Neural progenitor cell (in vitro differentiated cells): Measurements from ENCODE around the gene ARMC10.
"Not testable (repeated sequence)": the region's sequence is repeated elsewhere in the genome, so short reads cannot be mapped to it uniquely, and the experiment has no call there.

ENCODE experiments used
- EZH2 ChIP-seq: fragments of 200-600 bp; sonication (generic); IDR thresholded peaks from 2 replicates; pipeline ENCODE4 v1.6.1; 2017; ENCODE audit warnings: antibody characterized with exemption, mild to moderate bottlenecking, moderate library complexity
- EZH2phosphoT487 ChIP-seq: fragments of 200-600 bp; sonication (generic); IDR thresholded peaks from 2 replicates; pipeline ENCODE4 v1.6.1; 2017; ENCODE audit warnings: antibody characterized with exemption
- TF ChIP-seq, protein P1 (sequence below): fragments of 200-600 bp; sonication (generic); IDR thresholded peaks from 2 replicates; pipeline ENCODE4 v1.5.1; 2017; ENCODE audit warnings: antibody characterized with exemption, mild to moderate bottlenecking

DNA sequence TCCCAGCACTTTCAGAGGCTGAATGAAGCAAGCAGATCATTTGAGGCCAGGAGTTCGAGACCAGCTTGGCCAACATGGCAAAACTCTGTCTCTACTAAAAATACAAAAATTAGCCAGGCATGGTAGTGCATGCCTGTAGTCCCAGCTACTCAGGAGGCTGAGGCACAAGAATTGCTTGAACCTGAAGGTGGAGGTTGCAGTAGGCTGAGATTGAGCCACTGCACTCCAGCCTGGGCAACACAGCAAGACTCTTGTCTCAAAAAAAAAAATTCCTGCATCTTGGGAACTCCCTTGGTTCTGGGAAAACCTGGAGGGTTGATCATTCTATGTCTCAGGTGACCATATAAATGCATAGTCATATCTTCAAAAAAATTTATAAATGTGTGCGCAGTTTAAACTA, 69.8 kb downstream of the ARMC10 start:
- TF ChIP-seq, protein P1, sequence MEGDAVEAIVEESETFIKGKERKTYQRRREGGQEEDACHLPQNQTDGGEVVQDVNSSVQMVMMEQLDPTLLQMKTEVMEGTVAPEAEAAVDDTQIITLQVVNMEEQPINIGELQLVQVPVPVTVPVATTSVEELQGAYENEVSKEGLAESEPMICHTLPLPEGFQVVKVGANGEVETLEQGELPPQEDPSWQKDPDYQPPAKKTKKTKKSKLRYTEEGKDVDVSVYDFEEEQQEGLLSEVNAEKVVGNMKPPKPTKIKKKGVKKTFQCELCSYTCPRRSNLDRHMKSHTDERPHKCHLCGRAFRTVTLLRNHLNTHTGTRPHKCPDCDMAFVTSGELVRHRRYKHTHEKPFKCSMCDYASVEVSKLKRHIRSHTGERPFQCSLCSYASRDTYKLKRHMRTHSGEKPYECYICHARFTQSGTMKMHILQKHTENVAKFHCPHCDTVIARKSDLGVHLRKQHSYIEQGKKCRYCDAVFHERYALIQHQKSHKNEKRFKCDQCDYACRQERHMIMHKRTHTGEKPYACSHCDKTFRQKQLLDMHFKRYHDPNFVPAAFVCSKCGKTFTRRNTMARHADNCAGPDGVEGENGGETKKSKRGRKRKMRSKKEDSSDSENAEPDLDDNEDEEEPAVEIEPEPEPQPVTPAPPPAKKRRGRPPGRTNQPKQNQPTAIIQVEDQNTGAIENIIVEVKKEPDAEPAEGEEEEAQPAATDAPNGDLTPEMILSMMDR, result not testable (repeated sequence)
- not testable (repeated sequence) for TF ChIP-seq EZH2, EZH2phosphoT487
